Activated T-helper 17 cell treated with anti-CD3 and anti-CD28 coated beads, Interleukin-2, amount 50 U/mL, for 72 hours (primary cell): ENCODE measurements around the gene MERTK. TPM values are rescaled to one million over a fixed set of nuclear protein-coding genes. Genes with fewer than 3 reads are reported as not detected.
A peak's percentile ranks its signal among the peaks of the same experiment; 100 is the strongest.
"Not testable (repeated sequence)": the region's sequence is repeated elsewhere in the genome, so short reads cannot be mapped to it uniquely, and the experiment has no call there.

Experiments
- ATAC-seq: fragments of 150-1000 bp; cut with Tn5 transposase; replicated peaks from 2 replicates; pipeline ENCODE4 v1.10.0; 2021; ENCODE audit warnings: mild to moderate bottlenecking, moderate library complexity
- H3K27ac Mint-ChIP-seq: one replicate; pipeline ENCODE4 v1.8.0; 2022; ENCODE audit warnings: mixed read lengths
- H3K27me3 Mint-ChIP-seq: one replicate; pipeline ENCODE4 v1.8.0; 2022; ENCODE audit warnings: mixed read lengths
- H3K36me3 Mint-ChIP-seq: one replicate; pipeline ENCODE4 v1.8.0; 2022; ENCODE audit warnings: low read depth, mild to moderate bottlenecking, mixed read lengths
- H3K4me1 Mint-ChIP-seq: one replicate; pipeline ENCODE4 v1.8.0; 2022; ENCODE audit warnings: mixed read lengths
- H3K4me3 Mint-ChIP-seq: one replicate; pipeline ENCODE4 v1.8.0; 2022; ENCODE audit warnings: mild to moderate bottlenecking, mixed read lengths
- H3K9me3 Mint-ChIP-seq: one replicate; pipeline ENCODE4 v1.8.0; 2022; ENCODE audit warnings: mixed read lengths
- total RNA-seq, 2 donors: library from RNA; stranded (reverse); gene quantifications; one replicate each; pipeline ENCODE4 v1.2.3, GENCODE V29; 2022

Gene MERTK
- total RNA-seq, 2 donors from 2014 or later, result 0.43 to 0.87 TPM

GRCh38 chr2:111919794-111920608, 21.6 kb downstream of the MERTK start:
- no peak overlapping the region for H3K4me3 Mint-ChIP-seq
- no peaks in the 10 kb centered on the region for H3K9me3 Mint-ChIP-seq
- H3K27ac Mint-ChIP-seq, result no peak overlapping the region
- ATAC-seq, result no peak
- H3K36me3 Mint-ChIP-seq, result no peaks in the 10 kb centered on the region
- H3K4me1 Mint-ChIP-seq, result peaks cover 6% of the 10 kb centered on the region
- H3K27me3 Mint-ChIP-seq, result peaks cover 11% of the 10 kb centered on the region

DNA sequence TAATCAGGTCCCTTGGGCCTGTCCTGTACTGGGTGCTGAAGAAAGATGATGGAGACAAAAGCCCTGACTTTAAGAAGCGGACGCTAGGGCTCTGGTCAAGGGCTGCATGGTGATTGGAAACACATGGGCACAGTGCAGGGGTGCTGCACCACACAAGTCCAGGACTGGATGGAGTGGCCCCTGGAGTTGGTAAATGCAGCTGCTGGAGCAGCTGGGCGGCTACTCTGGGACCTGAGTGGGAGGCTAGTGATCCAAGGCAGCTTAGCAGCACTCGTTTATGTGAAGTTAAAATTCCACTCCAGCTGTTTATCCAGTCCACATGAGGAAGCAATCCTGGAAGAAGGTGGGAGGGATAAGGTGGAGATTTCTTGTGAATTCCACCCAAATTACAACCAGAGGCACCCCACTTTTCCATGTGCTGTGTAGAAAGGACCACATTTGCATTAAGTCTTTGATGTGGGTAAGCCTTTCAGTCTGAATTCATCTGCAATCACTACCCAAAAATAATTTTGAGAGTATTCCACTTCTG, 24.9 kb downstream of the MERTK start:
- ATAC-seq, result no peak
- peaks cover 14% of the 10 kb centered on the region for H3K27me3 Mint-ChIP-seq

GRCh38 chr2:111924617-111925107, 26.3 kb downstream of the MERTK start:
- Mint-ChIP-seq H3K36me3 (no peaks in the 10 kb centered on the region), H3K4me3 (no peak overlapping the region), H3K4me1 (peaks cover 6% of the 10 kb centered on the region), H3K27me3 (peaks cover 14% of the 10 kb centered on the region), H3K9me3 (no peaks in the 10 kb centered on the region), H3K27ac (peak overlapping the region; percentile 23)
- peak; percentile 26 for ATAC-seq

More for the DNA sequence above, 24.9 kb downstream of the MERTK start:
- no peaks in the 10 kb centered on the region for H3K36me3 Mint-ChIP-seq
- H3K27ac Mint-ChIP-seq, result no peak overlapping the region
- H3K4me1 Mint-ChIP-seq, result peaks cover 6% of the 10 kb centered on the region
- H3K4me3 Mint-ChIP-seq, result no peak overlapping the region
- H3K9me3 Mint-ChIP-seq, result no peaks in the 10 kb centered on the region

DNA sequence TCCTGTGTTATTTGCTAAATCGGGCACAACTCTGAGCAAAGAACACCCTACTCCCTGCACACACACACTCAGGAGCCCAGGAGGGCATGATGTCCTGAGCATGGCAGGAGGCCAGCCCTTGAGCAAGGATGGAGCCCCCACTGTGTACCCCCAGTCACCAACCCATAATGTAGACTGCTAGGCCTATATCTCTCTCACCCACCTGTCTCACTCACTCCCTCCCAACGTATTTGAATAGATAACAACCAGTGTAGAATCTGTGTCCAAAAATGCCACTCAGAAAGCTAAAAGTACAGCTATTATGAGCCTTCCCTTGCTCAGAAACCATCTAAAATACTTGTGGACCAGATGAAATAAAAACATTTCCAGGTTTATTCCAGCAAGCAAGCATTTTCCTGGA, 29.3 kb downstream of the MERTK start:
- Mint-ChIP-seq H3K27ac (no peak overlapping the region), H3K27me3 (peaks cover 18% of the 10 kb centered on the region), H3K4me1 (peaks cover 21% of the 10 kb centered on the region), H3K36me3 (no peaks in the 10 kb centered on the region), H3K4me3 (no peak overlapping the region), H3K9me3 (no peaks in the 10 kb centered on the region)
- ATAC-seq, result no peak

GRCh38 chr2:111930409-111930808, 32.0 kb downstream of the MERTK start:
- no peaks in the 10 kb centered on the region for H3K9me3 Mint-ChIP-seq
- peaks cover 18% of the 10 kb centered on the region for H3K27me3 Mint-ChIP-seq
- H3K4me1 Mint-ChIP-seq, result peaks cover 16% of the 10 kb centered on the region
- H3K36me3 Mint-ChIP-seq, result no peaks in the 10 kb centered on the region
- H3K27ac Mint-ChIP-seq, result peak overlapping the region; percentile 90
- ATAC-seq, result peak; percentile 78
- peak overlapping the region; percentile 60 for H3K4me3 Mint-ChIP-seq

GRCh38 chr2:111930875-111931274, 32.5 kb downstream of the MERTK start:
- Mint-ChIP-seq H3K9me3 (no peaks in the 10 kb centered on the region), H3K4me3 (peak overlapping the region; percentile 60), H3K4me1 (peaks cover 16% of the 10 kb centered on the region), H3K27me3 (peaks cover 18% of the 10 kb centered on the region), H3K36me3 (no peaks in the 10 kb centered on the region), H3K27ac (peak overlapping the region; percentile 90)
- ATAC-seq, result peak; percentile 93

GRCh38 chr2:111932841-111933291, 34.5 kb downstream of the MERTK start:
- no peaks in the 10 kb centered on the region for H3K9me3 Mint-ChIP-seq
- peaks cover 16% of the 10 kb centered on the region for H3K4me1 Mint-ChIP-seq
- H3K27ac Mint-ChIP-seq, result peak overlapping the region; percentile 9
- H3K4me3 Mint-ChIP-seq, result no peak overlapping the region
- ATAC-seq, result no peak
- H3K27me3 Mint-ChIP-seq, result peaks cover 15% of the 10 kb centered on the region
- H3K36me3 Mint-ChIP-seq, result no peaks in the 10 kb centered on the region

GRCh38 chr2:111933900-111934299, 35.5 kb downstream of the MERTK start:
- not testable (repeated sequence) for H3K4me3 Mint-ChIP-seq, H3K36me3 Mint-ChIP-seq, ATAC-seq, H3K9me3 Mint-ChIP-seq, H3K27ac Mint-ChIP-seq
- Mint-ChIP-seq H3K4me1 (peaks cover 16% of the 10 kb centered on the region), H3K27me3 (peaks cover 15% of the 10 kb centered on the region)

GRCh38 chr2:111936881-111937280, 38.5 kb downstream of the MERTK start:
- H3K4me1 Mint-ChIP-seq, result no peaks in the 10 kb centered on the region
- no peaks in the 10 kb centered on the region for H3K9me3 Mint-ChIP-seq
- H3K27me3 Mint-ChIP-seq, result peaks cover 28% of the 10 kb centered on the region

DNA sequence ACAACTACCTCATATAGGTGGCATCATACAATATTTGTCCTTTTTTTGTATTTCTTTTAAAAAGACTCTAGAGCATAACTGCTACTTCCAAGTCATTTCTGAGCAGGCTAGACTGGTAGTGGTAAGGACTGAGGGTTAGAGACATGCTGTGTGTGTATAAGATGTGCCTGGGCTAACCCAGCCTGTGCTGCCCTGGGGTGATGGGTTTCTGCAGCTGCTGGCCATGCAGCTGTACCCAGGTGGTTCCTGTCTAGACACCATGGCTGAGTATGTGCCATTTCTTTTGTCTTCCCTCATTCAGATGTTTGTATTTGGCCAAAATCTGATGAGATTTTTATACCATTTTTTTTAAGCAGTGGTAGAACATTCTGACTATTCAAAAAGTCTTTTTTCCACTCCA, 40.0 kb downstream of the MERTK start:
- ATAC-seq, result no peak
- no peaks in the 10 kb centered on the region for H3K36me3 Mint-ChIP-seq
- H3K9me3 Mint-ChIP-seq, result no peaks in the 10 kb centered on the region
- no peaks in the 10 kb centered on the region for H3K4me1 Mint-ChIP-seq
- peaks cover 25% of the 10 kb centered on the region for H3K27me3 Mint-ChIP-seq
- no peak overlapping the region for H3K4me3 Mint-ChIP-seq
- H3K27ac Mint-ChIP-seq, result no peak overlapping the region

More at GRCh38 chr2:111936881-111937280, 38.5 kb downstream of the MERTK start:
- no peaks in the 10 kb centered on the region for H3K36me3 Mint-ChIP-seq
- no peak overlapping the region for H3K4me3 Mint-ChIP-seq
- ATAC-seq, result no peak
- no peak overlapping the region for H3K27ac Mint-ChIP-seq

GRCh38 chr2:111940333-111941196, 42.2 kb downstream of the MERTK start:
- H3K27me3 Mint-ChIP-seq, result peaks cover 19% of the 10 kb centered on the region
- no peaks in the 10 kb centered on the region for H3K9me3 Mint-ChIP-seq
- no peaks in the 10 kb centered on the region for H3K36me3 Mint-ChIP-seq
- no peak overlapping the region for H3K4me3 Mint-ChIP-seq
- no peak for ATAC-seq
- no peak overlapping the region for H3K27ac Mint-ChIP-seq
- H3K4me1 Mint-ChIP-seq, result no peaks in the 10 kb centered on the region

DNA sequence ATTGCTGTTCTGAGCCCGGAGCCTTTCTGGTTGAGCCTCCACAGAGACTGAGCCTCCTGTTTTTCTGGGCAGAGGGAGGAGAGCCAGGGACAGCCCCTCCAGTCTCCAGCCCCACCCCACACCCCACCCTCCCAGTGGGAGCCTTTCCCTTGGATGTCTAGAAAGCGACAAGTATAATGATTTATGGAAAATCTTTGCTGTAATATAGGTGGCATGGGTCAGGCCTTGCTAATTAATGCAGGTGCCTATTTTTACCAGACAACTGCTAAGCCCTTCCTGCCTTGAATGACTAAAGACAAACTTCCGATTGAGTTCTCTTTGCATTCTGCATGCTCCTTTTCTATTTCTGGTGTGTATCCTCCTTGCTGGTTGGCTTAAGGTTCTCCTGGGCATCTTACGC, 43.1 kb downstream of the MERTK start:
- H3K4me3 Mint-ChIP-seq, result no peak overlapping the region
- ATAC-seq, result no peak
- H3K9me3 Mint-ChIP-seq, result no peaks in the 10 kb centered on the region
- peaks cover 19% of the 10 kb centered on the region for H3K27me3 Mint-ChIP-seq
- no peaks in the 10 kb centered on the region for H3K36me3 Mint-ChIP-seq
- H3K4me1 Mint-ChIP-seq, result no peaks in the 10 kb centered on the region
- H3K27ac Mint-ChIP-seq, result no peak overlapping the region

DNA sequence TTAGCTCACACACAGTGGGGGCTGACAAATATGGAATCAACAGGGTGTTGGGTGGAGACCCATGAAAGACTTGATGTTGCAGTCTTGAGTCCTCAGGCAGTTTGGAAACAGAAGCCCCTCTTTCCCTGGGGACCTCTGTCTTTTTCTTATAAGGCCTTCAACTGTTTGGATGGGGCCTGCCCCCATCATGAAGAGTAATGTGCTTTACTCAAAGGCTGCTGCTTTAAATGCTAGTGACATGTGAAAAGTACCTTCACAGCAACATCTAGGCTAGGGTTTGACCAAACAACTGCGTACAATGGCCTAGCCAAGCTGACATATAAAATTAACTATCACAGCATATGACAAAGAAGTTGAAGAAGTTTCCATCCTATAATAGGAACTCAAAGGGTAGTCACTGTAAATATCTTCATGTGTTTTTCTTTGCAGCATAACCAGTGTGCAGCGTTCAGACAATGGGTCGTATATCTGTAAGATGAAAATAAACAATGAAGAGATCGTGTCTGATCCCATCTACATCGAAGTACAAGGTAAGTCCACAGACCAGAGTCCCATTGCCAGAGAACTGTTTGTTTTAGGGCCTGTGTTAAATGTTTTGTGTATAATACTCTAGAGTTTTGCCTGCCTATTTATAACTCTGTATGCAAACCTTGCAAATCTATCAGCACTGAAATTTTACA, 46.3 kb downstream of the MERTK start:
- ATAC-seq, result peak; percentile 32
- Mint-ChIP-seq H3K4me1 (no peaks in the 10 kb centered on the region), H3K27me3 (peaks cover 19% of the 10 kb centered on the region), H3K9me3 (no peaks in the 10 kb centered on the region), H3K36me3 (no peaks in the 10 kb centered on the region), H3K4me3 (no peak overlapping the region), H3K27ac (no peak overlapping the region)
